ENCODE results near the gene XRCC2. TPM values are rescaled to one million over a fixed set of nuclear protein-coding genes. Genes with fewer than 3 reads are reported as not detected.
"Not testable (repeated sequence)": the region's sequence is repeated elsewhere in the genome, so short reads cannot be mapped to it uniquely, and the experiment has no call there.

XRCC2 gene
- total and polyA plus RNA-seq, 2 donors (not counting 1 experiment from before 2014, with no cell fraction given) = 0.66 to 1.5 TPM

DNA sequence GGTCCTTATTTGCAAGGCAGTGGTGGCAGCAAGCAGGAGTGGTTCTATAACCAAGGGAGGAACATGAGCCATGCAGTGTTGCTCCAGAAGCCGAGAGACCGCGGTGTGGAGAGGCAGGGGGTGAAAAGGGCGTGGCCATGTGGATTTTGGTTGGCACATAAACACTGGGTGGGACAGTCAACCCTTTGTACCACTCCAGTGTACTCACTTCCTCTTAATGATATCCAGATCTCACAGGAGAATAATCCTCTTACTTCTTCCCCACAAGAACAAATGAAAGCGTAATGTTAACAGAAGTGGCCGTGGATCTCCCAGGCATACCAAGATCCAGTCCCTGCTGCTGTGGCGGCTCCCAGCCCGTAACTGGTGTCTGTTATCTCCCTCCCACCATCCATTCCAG lies 42.4 kb downstream of the XRCC2 start:
- Histone ChIP-seq H4K20me1 (ENCODE audit: control insufficient read depth, insufficient read depth, low read length, poor library complexity, severe bottlenecking) (no peaks in the 10 kb centered on the region), H3K4me2 (replicated peaks; ENCODE audit: low read depth, low read length, poor library complexity, severe bottlenecking) (no peak overlapping the region), H3K27ac (ENCODE audit: low read length in 2 of 2) (no peak overlapping the region), H3K27me3 (replicated peaks in 1 of 4; ENCODE audit: control extremely low read depth in 1 of 4, control insufficient read depth in 3 of 4, insufficient read depth in 4 of 4, low read length in 3 of 4) (no peaks in the 10 kb centered on the region), H2AFZ (ENCODE audit: insufficient read depth, low read depth, low read length, poor library complexity, severe bottlenecking) (no peak overlapping the region), H3K79me2 (ENCODE audit: control insufficient read depth, insufficient read depth, low read length) (no peaks in the 10 kb centered on the region), H3K36me3 (replicated peaks in 1 of 2; ENCODE audit: control extremely low read depth in 1 of 2, control insufficient read depth in 1 of 2, extremely low read depth in 1 of 2, insufficient read depth in 2 of 2, low read length in 1 of 2) (no peaks in the 10 kb centered on the region), H3K4me3 (ENCODE audit: control extremely low read depth in 1 of 5, extremely low read depth in 1 of 5, insufficient read depth in 1 of 5, low read depth in 2 of 5, low read length in 4 of 5) (no peak overlapping the region), H3K4me1 (ENCODE audit: control insufficient read depth in 2 of 2, insufficient read depth in 2 of 2, low read length in 2 of 2) (no peaks in the 10 kb centered on the region), H3K9me3 (ENCODE audit: control extremely low read depth in 1 of 3, control insufficient read depth in 2 of 3, insufficient read depth in 1 of 3, low read length in 2 of 3) (no peaks in the 10 kb centered on the region), H3K9ac (ENCODE audit: low read length) (no peak overlapping the region)
- Mint-ChIP-seq H3K4me1 (no peaks in the 10 kb centered on the region), H3K9me3 (ENCODE audit: insufficient read depth) (no peaks in the 10 kb centered on the region), H3K27me3 (no peaks in the 10 kb centered on the region), H3K27ac (no peak overlapping the region), H3K4me3 (no peak overlapping the region)
- TF ChIP-seq CTCF (IDR thresholded peaks at IDR 0.05) = no peak
- TF ChIP-seq EZH2 (IDR thresholded peaks at IDR 0.05; ENCODE audit: borderline replicate concordance, insufficient read depth, low read depth, low read length, poor library complexity, severe bottlenecking) = no peak
- DNase-seq (no peak), ATAC-seq (ENCODE audit: low read depth) (no peak)
- ChIA-PET POLR2A (no interaction called here), CTCF (no interaction called here)
- 74% methylated on average over 4 of the region's 8 CpGs for WGBS (ENCODE audit: insufficient coverage)
- intact Hi-C loops (cut with micrococcal nuclease) = no loop called here

GRCh38 chr7:152633072-152633471 lies 42.9 kb downstream of the XRCC2 start:
- DNase-seq = no peak
- no peak overlapping the region for H2AFZ ChIP-seq (ENCODE audit: insufficient read depth, low read depth, low read length, poor library complexity, severe bottlenecking)
- no peak overlapping the region for H3K4me3 ChIP-seq (ENCODE audit: control extremely low read depth in 1 of 5, extremely low read depth in 1 of 5, insufficient read depth in 1 of 5, low read depth in 2 of 5, low read length in 4 of 5)
- no peak for ATAC-seq (ENCODE audit: low read depth)
- 83% methylated on average over 7 of the region's 8 CpGs for WGBS (ENCODE audit: insufficient coverage)
- H3K4me2 ChIP-seq (replicated peaks; ENCODE audit: low read depth, low read length, poor library complexity, severe bottlenecking) = no peak overlapping the region
- no peak overlapping the region for H3K27ac ChIP-seq (ENCODE audit: low read length in 2 of 2)
- TF ChIP-seq CTCF (IDR thresholded peaks at IDR 0.05) (no peak), EZH2 (IDR thresholded peaks at IDR 0.05; ENCODE audit: borderline replicate concordance, insufficient read depth, low read depth, low read length, poor library complexity, severe bottlenecking) (no peak)
- no peaks in the 10 kb centered on the region for H4K20me1 ChIP-seq (ENCODE audit: control insufficient read depth, insufficient read depth, low read length, poor library complexity, severe bottlenecking)
- H3K79me2 ChIP-seq (ENCODE audit: control insufficient read depth, insufficient read depth, low read length) = no peaks in the 10 kb centered on the region
- no peaks in the 10 kb centered on the region for H3K9me3 ChIP-seq (ENCODE audit: control extremely low read depth in 1 of 3, control insufficient read depth in 2 of 3, insufficient read depth in 1 of 3, low read length in 2 of 3)
- H3K9me3 Mint-ChIP-seq (ENCODE audit: insufficient read depth) = no peaks in the 10 kb centered on the region
- CTCF ChIA-PET = no interaction called here
- H3K4me1 ChIP-seq (ENCODE audit: control insufficient read depth in 2 of 2, insufficient read depth in 2 of 2, low read length in 2 of 2) = no peaks in the 10 kb centered on the region
- no peak overlapping the region for H3K9ac ChIP-seq (ENCODE audit: low read length)
- no peak overlapping the region for H3K27ac Mint-ChIP-seq
- H3K4me3 Mint-ChIP-seq = no peak overlapping the region
- H3K4me1 Mint-ChIP-seq = no peaks in the 10 kb centered on the region
- POLR2A ChIA-PET = no interaction called here
- H3K27me3 ChIP-seq (replicated peaks in 1 of 4; ENCODE audit: control extremely low read depth in 1 of 4, control insufficient read depth in 3 of 4, insufficient read depth in 4 of 4, low read length in 3 of 4) = no peaks in the 10 kb centered on the region
- H3K27me3 Mint-ChIP-seq = no peaks in the 10 kb centered on the region
- intact Hi-C loops (cut with micrococcal nuclease) = no loop called here
- no peaks in the 10 kb centered on the region for H3K36me3 ChIP-seq (replicated peaks in 1 of 2; ENCODE audit: control extremely low read depth in 1 of 2, control insufficient read depth in 1 of 2, extremely low read depth in 1 of 2, insufficient read depth in 2 of 2, low read length in 1 of 2)

DNA sequence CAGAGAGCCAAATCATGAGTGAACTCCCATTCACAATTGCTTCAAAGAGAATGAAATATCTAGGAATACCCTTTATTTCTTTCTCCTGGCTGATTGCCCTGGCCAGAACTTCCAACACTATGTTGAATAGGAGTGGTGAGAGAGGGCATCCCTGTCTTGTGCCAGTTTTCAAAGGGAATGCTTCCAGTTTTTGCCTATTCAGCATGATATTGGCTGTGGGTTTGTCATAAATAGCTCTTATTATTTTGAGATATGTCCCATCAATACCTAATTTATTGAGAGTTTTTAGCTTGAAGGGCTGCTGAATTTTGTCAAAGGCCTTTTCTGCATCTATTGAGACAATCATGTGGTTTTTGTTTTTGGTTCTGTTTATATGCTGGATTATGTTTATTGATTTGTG lies 47.2 kb downstream of the XRCC2 start:
- H4K20me1 ChIP-seq (ENCODE audit: control insufficient read depth, insufficient read depth, low read length, poor library complexity, severe bottlenecking); H3K27ac Mint-ChIP-seq; H3K27ac ChIP-seq (ENCODE audit: low read length in 2 of 2); DNase-seq; H3K4me1 Mint-ChIP-seq; H3K27me3 ChIP-seq (replicated peaks in 1 of 4; ENCODE audit: control extremely low read depth in 1 of 4, control insufficient read depth in 3 of 4, insufficient read depth in 4 of 4, low read length in 3 of 4); H3K79me2 ChIP-seq (ENCODE audit: control insufficient read depth, insufficient read depth, low read length); intact Hi-C loops (cut with micrococcal nuclease); H3K4me2 ChIP-seq (replicated peaks; ENCODE audit: low read depth, low read length, poor library complexity, severe bottlenecking); POLR2A ChIA-PET; H3K9me3 ChIP-seq (ENCODE audit: control extremely low read depth in 1 of 3, control insufficient read depth in 2 of 3, insufficient read depth in 1 of 3, low read length in 2 of 3); ATAC-seq (ENCODE audit: low read depth); H2AFZ ChIP-seq (ENCODE audit: insufficient read depth, low read depth, low read length, poor library complexity, severe bottlenecking); H3K9me3 Mint-ChIP-seq (ENCODE audit: insufficient read depth); H3K27me3 Mint-ChIP-seq; H3K36me3 ChIP-seq (replicated peaks in 1 of 2; ENCODE audit: control extremely low read depth in 1 of 2, control insufficient read depth in 1 of 2, extremely low read depth in 1 of 2, insufficient read depth in 2 of 2, low read length in 1 of 2); H3K4me1 ChIP-seq (ENCODE audit: control insufficient read depth in 2 of 2, insufficient read depth in 2 of 2, low read length in 2 of 2); H3K4me3 ChIP-seq (ENCODE audit: control extremely low read depth in 1 of 5, extremely low read depth in 1 of 5, insufficient read depth in 1 of 5, low read depth in 2 of 5, low read length in 4 of 5); H3K4me3 Mint-ChIP-seq; H3K9ac ChIP-seq (ENCODE audit: low read length): not testable (repeated sequence)
- CTCF ChIA-PET = interaction anchor here (0.6 kb wide), 1 partner anchor 22 kb away, joined by 3 read pairs; no protein-coding TSS in a partner anchor

Data from B cell (primary cell).